H9 (cell line): ENCODE results near the gene ELP1. TPM values are rescaled to one million over a fixed set of nuclear protein-coding genes. Genes with fewer than 3 reads are reported as not detected.

Source experiments
- DNase-seq: peaks from one replicate; pipeline ENCODE4 v3.0.0-alpha.2; 2017
- H2AFZ ChIP-seq: one replicate; pipeline ENCODE4 v1.6.1; 2013; ENCODE audit warnings: mild to moderate bottlenecking, low read length, control low read depth, moderate library complexity
- H2AK5ac ChIP-seq: 2 replicates; pipeline ENCODE4 v1.6.1; 2013; ENCODE audit warnings: low read length, control low read depth, mixed read lengths; ENCODE audit not compliant: insufficient read length
- H2BK120ac ChIP-seq: one replicate; pipeline ENCODE4 v1.6.1; 2013; ENCODE audit warnings: low read depth, mild to moderate bottlenecking, low read length, control low read depth, inconsistent platforms; ENCODE audit not compliant: poor library complexity, severe bottlenecking
- H2BK12ac ChIP-seq: 2 replicates; pipeline ENCODE4 v1.6.1; 2013; ENCODE audit warnings: low read length, control low read depth, mixed read lengths, low read depth; ENCODE audit not compliant: insufficient read length
- H2BK15ac ChIP-seq: 2 replicates; pipeline ENCODE4 v1.6.1; 2013; ENCODE audit warnings: low read depth, low read length, control low read depth
- H2BK20ac ChIP-seq: one replicate; pipeline ENCODE4 v1.6.1; 2013; ENCODE audit warnings: low read depth, mild to moderate bottlenecking, low read length, control low read depth, inconsistent platforms; ENCODE audit not compliant: poor library complexity, severe bottlenecking
- H2BK5ac ChIP-seq: 2 replicates; pipeline ENCODE4 v1.6.1; 2013; ENCODE audit warnings: low read length, control low read depth, mixed read lengths; ENCODE audit not compliant: insufficient read length
- H3K14ac ChIP-seq: 2 replicates; pipeline ENCODE4 v1.6.1; 2013; ENCODE audit warnings: low read length, control low read depth; ENCODE audit not compliant: insufficient read depth
- H3K18ac ChIP-seq: 2 replicates; pipeline ENCODE4 v1.6.1; 2013; ENCODE audit warnings: low read depth, mild to moderate bottlenecking, mixed read lengths, low read length, control low read depth; ENCODE audit not compliant: insufficient read length
- H3K23ac ChIP-seq: 2 replicates; pipeline ENCODE4 v1.6.1; 2013; ENCODE audit warnings: low read length, control low read depth, mixed read lengths, low read depth; ENCODE audit not compliant: insufficient read length
- H3K23me2 ChIP-seq: 2 replicates; pipeline ENCODE4 v1.6.1; 2013; ENCODE audit warnings: low read depth, mild to moderate bottlenecking, mixed read lengths, low read length, control low read depth; ENCODE audit not compliant: insufficient read length, poor library complexity, severe bottlenecking
- H3K27ac ChIP-seq: 2 replicates; pipeline ENCODE4 v1.5.1; 2013; ENCODE audit warnings: low read length, control low read depth, mixed read lengths, low read depth; ENCODE audit not compliant: insufficient read length
- H3K27me3 ChIP-seq: 2 replicates; pipeline ENCODE4 v1.6.1; 2013; ENCODE audit warnings: low read length, control low read depth, inconsistent platforms; ENCODE audit not compliant: insufficient read depth
- H3K4ac ChIP-seq: 2 replicates; pipeline ENCODE4 v1.6.1; 2013; ENCODE audit warnings: low read depth, mild to moderate bottlenecking, control low read depth, inconsistent platforms, low read length, moderate library complexity
- H3K4me1 ChIP-seq: 2 replicates; pipeline ENCODE4 v1.6.1; 2013; ENCODE audit warnings: low read length, control low read depth, inconsistent platforms; ENCODE audit not compliant: insufficient read depth
- H3K4me2 ChIP-seq: 2 replicates; pipeline ENCODE4 v1.6.1; 2013; ENCODE audit warnings: low read length, control low read depth, mixed read lengths; ENCODE audit not compliant: insufficient read length, insufficient read depth
- H3K56ac ChIP-seq: 2 replicates; pipeline ENCODE4 v1.6.1; 2013; ENCODE audit warnings: low read depth, mild to moderate bottlenecking, mixed read lengths, low read length, control low read depth; ENCODE audit not compliant: insufficient read length
- H3K79me1 ChIP-seq: 2 replicates; pipeline ENCODE4 v1.6.1; 2013; ENCODE audit warnings: low read depth, mild to moderate bottlenecking, moderate library complexity, low read length, control low read depth, inconsistent platforms; ENCODE audit not compliant: insufficient read depth, poor library complexity, severe bottlenecking
- H3K79me2 ChIP-seq: 2 replicates; pipeline ENCODE4 v1.6.1; 2013; ENCODE audit warnings: low read length, control low read depth, inconsistent platforms; ENCODE audit not compliant: insufficient read depth
- H3K9ac ChIP-seq: 2 replicates; pipeline ENCODE4 v1.6.1; 2013; ENCODE audit warnings: low read length, control low read depth, mixed read lengths; ENCODE audit not compliant: insufficient read length; ENCODE audit errors: extremely low read depth
- H3K9me3 ChIP-seq: one replicate; pipeline ENCODE4 v1.6.1; 2013; ENCODE audit warnings: low read depth, low read length, inconsistent platforms; ENCODE audit not compliant: control insufficient read depth
- H3T11ph ChIP-seq: one replicate; pipeline ENCODE4 v1.6.1; 2013; ENCODE audit warnings: mild to moderate bottlenecking, low read length, control low read depth, inconsistent platforms
- H4K20me1 ChIP-seq: one replicate; pipeline ENCODE4 v1.6.1; 2013; ENCODE audit not compliant: control insufficient read depth, insufficient read length, insufficient read depth
- H4K5ac ChIP-seq: 2 replicates; pipeline ENCODE4 v1.6.1; 2013; ENCODE audit warnings: low read depth, mild to moderate bottlenecking, mixed read lengths, low read length, control low read depth; ENCODE audit not compliant: insufficient read length
- H4K8ac ChIP-seq: replicated peaks from 2 replicates; pipeline ENCODE4 v1.6.1; 2013; ENCODE audit warnings: low read length, control low read depth, mixed read lengths, low read depth; ENCODE audit not compliant: insufficient read length
- H4K91ac ChIP-seq: 2 replicates; pipeline ENCODE4 v1.6.1; 2013; ENCODE audit warnings: low read depth, mild to moderate bottlenecking, moderate library complexity, mixed read lengths, low read length, control low read depth; ENCODE audit not compliant: insufficient read length
- H3K27ac Mint-ChIP-seq, 3 experiments: 2 replicates in 2 of 3; 3 replicates in 1 of 3; pipeline ENCODE4 v1.8.0; 2020 to 2021; ENCODE audit warnings: mixed read lengths in 3 of 3, mild to moderate bottlenecking in 1 of 3, moderate library complexity in 1 of 3
- H3K27me3 Mint-ChIP-seq: 2 replicates; pipeline ENCODE4 v1.8.0; 2021; ENCODE audit warnings: low read depth, mild to moderate bottlenecking, moderate library complexity, mixed read lengths
- H3K36me3 Mint-ChIP-seq, 3 experiments: 2 replicates in 2 of 3; 3 replicates in 1 of 3; pipeline ENCODE4 v1.8.0; 2020 to 2021; ENCODE audit warnings: low read depth in 3 of 3, mixed read lengths in 3 of 3; ENCODE audit not compliant: insufficient read depth in 1 of 3
- H3K4me1 Mint-ChIP-seq, 2 experiments: 2 replicates each; pipeline ENCODE4 v1.8.0; 2020; ENCODE audit warnings: mixed read lengths in 2 of 2
- H3K4me3 Mint-ChIP-seq, 2 experiments: 2 replicates in 1 of 2; 3 replicates in 1 of 2; pipeline ENCODE4 v1.8.0; 2020 to 2021; ENCODE audit warnings: mild to moderate bottlenecking in 2 of 2, mixed read lengths in 2 of 2, moderate library complexity in 1 of 2
- H3K9me3 Mint-ChIP-seq, 2 experiments: 2 replicates in 1 of 2; 3 replicates in 1 of 2; pipeline ENCODE4 v1.8.0; 2020; ENCODE audit warnings: mild to moderate bottlenecking in 2 of 2, mixed read lengths in 2 of 2, moderate library complexity in 1 of 2
- CTCF ChIP-seq: fragments of 200-600 bp; sonication (generic); conservative IDR thresholded peaks from 3 replicates; pipeline ENCODE4 v1.8.0; 2021; ENCODE audit warnings: antibody characterized with exemption, mild to moderate bottlenecking
- WGBS: extraction: QIAGEN DNeasy Blood & Tissue Kit; methylation state at CpG from one replicate; pipeline ENCODE4 v1.1.7; 2013; ENCODE audit warnings: missing lambda C conversion rate, low lambda C conversion rate, mixed read lengths; ENCODE audit not compliant: insufficient read length; ENCODE audit errors: extremely low coverage; 5-methylcytosine and 5-hydroxymethylcytosine counted together
- total RNA-seq: library from RNA; stranded (reverse); gene quantifications from 2 replicates; pipeline ENCODE4 v1.2.1, GENCODE V29; 2021

ELP1 gene
- total RNA-seq, 1 experiment from 2014 or later: 38.7 TPM

GRCh38 chr9:108904161-108904560, 29.8 kb downstream of the ELP1 start:
- Histone ChIP-seq H2BK12ac (no peak overlapping the region), H2BK5ac (no peak overlapping the region), H3K79me1 (no peaks in the 10 kb centered on the region), H3K14ac (no peak overlapping the region), H2BK20ac (no peak overlapping the region), H3K18ac (no peak overlapping the region), H3K9ac (no peak overlapping the region), H3K79me2 (no peaks in the 10 kb centered on the region), H3K4me2 (no peak overlapping the region), H4K8ac (no peak overlapping the region), H3K23ac (no peak overlapping the region), H3K4me1 (no peaks in the 10 kb centered on the region), H3K23me2 (no peaks in the 10 kb centered on the region), H3K56ac (no peak overlapping the region), H3T11ph (no peak overlapping the region), H4K91ac (no peak overlapping the region), H2AFZ (no peak overlapping the region), H2AK5ac (no peak overlapping the region), H3K9me3 (no peaks in the 10 kb centered on the region), H3K27ac (no peak overlapping the region), H3K4ac (no peak overlapping the region), H2BK15ac (no peak overlapping the region), H3K27me3 (no peaks in the 10 kb centered on the region), H4K5ac (no peak overlapping the region), H2BK120ac (no peak overlapping the region), H4K20me1 (no peaks in the 10 kb centered on the region)
- TF ChIP-seq CTCF: no peak
- WGBS: no CpG with 5 or more reads among the region's 3 CpGs
- peaks cover 13 to 75% (median 66%) of the 10 kb centered on the region in 3 experiments; a peak in 6 of 7 replicates for H3K36me3 Mint-ChIP-seq
- H3K9me3 Mint-ChIP-seq: no peaks in the 10 kb centered on the region
- H3K4me1 Mint-ChIP-seq: no peaks in the 10 kb centered on the region
- no peak overlapping the region for H3K4me3 Mint-ChIP-seq
- H3K27ac Mint-ChIP-seq: no peak overlapping the region
- no peaks in the 10 kb centered on the region for H3K27me3 Mint-ChIP-seq
- DNase-seq: no peak
